IPS-15b (cell line): ENCODE results near the gene RAP2A.

Experiments used
- H3K27me3 ChIP-seq: one replicate; pipeline ENCODE4 v1.6.1; 2013; ENCODE audit warnings: low read length; ENCODE audit not compliant: control insufficient read depth, insufficient read depth
- H3K36me3 ChIP-seq: one replicate; pipeline ENCODE4 v1.6.1; 2013; ENCODE audit warnings: low read length; ENCODE audit not compliant: control insufficient read depth, insufficient read depth
- H3K4me1 ChIP-seq: one replicate; pipeline ENCODE4 v1.6.1; 2013; ENCODE audit warnings: mild to moderate bottlenecking, low read length; ENCODE audit not compliant: control insufficient read depth, insufficient read depth
- H3K4me3 ChIP-seq: one replicate; pipeline ENCODE4 v1.5.1; 2013; ENCODE audit warnings: low read depth, low read length
- H3K9ac ChIP-seq: one replicate; pipeline ENCODE4 v1.6.1; 2013; ENCODE audit warnings: low read depth, mild to moderate bottlenecking, low read length
- H3K9me3 ChIP-seq: one replicate; pipeline ENCODE4 v1.6.1; 2013; ENCODE audit warnings: mild to moderate bottlenecking, low read length; ENCODE audit not compliant: control insufficient read depth, insufficient read depth

RAP2A gene

DNA sequence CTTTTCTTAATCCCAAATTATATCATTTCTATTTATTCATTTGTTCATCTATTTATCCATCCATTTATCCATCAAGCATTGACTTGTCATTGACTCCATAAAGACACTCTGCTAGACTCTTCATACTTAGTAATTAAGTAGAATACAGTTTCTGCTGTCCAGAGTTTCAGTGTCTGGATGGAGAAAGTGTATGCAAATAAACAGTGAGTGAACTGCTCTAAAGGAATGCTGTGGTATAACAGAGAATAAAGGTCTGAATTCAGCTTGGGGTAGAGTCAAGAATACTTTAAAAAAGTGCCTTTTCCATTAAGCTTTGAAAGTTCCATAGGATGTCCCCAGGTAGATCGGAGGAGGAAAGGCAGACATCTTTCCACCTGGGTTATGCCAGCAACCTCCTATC lies 51.4 kb downstream of the RAP2A start:
- no peaks in the 10 kb centered on the region for H3K4me1 ChIP-seq
- no peaks in the 10 kb centered on the region for H3K36me3 ChIP-seq
- H3K9me3 ChIP-seq: no peaks in the 10 kb centered on the region
- H3K4me3 ChIP-seq: no peak overlapping the region
- H3K9ac ChIP-seq: no peak overlapping the region
- no peaks in the 10 kb centered on the region for H3K27me3 ChIP-seq

DNA sequence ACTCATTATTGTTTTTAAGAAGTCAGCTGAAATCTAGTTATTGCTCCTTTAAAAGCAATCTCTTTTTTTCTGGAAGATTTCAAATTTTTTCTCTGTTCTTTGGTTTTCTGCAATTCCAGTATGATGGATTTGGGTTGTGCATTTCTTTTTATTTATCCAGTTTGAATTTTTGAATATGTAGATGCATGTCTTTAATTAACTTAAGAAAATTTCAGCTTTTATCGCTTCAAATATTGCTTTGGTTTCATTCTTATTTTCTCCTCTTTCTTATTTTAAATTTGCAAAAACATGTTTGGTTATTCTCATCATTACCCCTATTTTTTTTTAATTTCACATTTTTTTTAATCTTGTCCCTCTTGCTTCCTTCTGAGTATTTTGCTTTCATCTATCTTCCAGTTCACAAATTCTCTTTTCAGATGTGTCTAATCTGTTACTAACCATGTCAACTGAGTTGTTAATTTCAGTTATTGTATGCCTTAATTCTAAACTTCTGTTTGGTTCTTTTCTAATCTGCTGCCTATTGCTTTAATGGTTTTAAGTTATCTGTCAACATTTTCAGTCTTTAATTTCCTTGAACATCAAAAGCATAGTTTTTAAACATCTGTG lies 56.8 kb downstream of the RAP2A start:
- Histone ChIP-seq H3K9me3 (no peaks in the 10 kb centered on the region), H3K36me3 (no peaks in the 10 kb centered on the region), H3K4me3 (no peak overlapping the region), H3K27me3 (no peaks in the 10 kb centered on the region), H3K4me1 (no peaks in the 10 kb centered on the region), H3K9ac (no peak overlapping the region)

GRCh38 chr13:97491452-97491851 lies 57.5 kb downstream of the RAP2A start:
- H3K9me3 ChIP-seq: no peaks in the 10 kb centered on the region
- H3K36me3 ChIP-seq: no peaks in the 10 kb centered on the region
- no peak overlapping the region for H3K9ac ChIP-seq
- H3K4me3 ChIP-seq: no peak overlapping the region
- no peaks in the 10 kb centered on the region for H3K4me1 ChIP-seq
- H3K27me3 ChIP-seq: no peaks in the 10 kb centered on the region

GRCh38 chr13:97492257-97492656 lies 58.3 kb downstream of the RAP2A start:
- Histone ChIP-seq H3K36me3 (no peaks in the 10 kb centered on the region), H3K27me3 (no peaks in the 10 kb centered on the region), H3K4me3 (no peak overlapping the region), H3K4me1 (no peaks in the 10 kb centered on the region), H3K9ac (no peak overlapping the region), H3K9me3 (no peaks in the 10 kb centered on the region)

DNA sequence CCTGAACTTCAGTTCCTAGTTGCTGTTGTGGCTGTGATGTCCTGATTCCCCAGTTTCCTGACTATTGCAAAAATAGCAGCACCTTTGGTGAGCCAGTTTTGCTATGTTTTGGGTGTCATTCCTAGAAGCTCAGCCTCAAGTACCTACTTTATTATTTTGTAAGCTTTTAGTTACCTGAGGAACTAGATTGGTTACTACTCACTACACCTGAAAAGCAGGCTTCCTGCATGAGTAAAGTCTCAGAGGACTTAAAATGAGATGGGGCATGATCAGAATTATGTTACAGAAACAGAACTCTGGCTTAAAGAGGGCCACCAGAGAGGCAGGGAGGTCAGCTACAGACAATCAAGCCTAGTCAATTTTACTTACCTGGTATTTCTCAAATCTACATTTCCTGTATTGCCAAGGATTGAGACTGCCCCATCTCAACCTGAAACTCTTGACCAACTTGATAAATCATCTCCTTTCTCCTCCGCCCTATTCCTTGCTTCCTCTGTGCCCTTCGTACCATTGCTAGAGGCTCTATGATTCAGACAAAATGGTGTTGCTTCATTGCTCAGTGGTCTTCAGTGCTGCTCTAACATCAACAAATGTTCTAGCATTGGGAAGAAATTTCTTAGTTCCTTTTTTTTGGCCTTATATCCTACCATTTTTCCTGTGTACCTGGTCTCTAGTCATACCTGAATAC lies 58.9 kb downstream of the RAP2A start:
- Histone ChIP-seq H3K4me3 (no peak overlapping the region), H3K9ac (no peak overlapping the region), H3K4me1 (no peaks in the 10 kb centered on the region), H3K36me3 (no peaks in the 10 kb centered on the region), H3K27me3 (no peaks in the 10 kb centered on the region), H3K9me3 (no peaks in the 10 kb centered on the region)

GRCh38 chr13:97493456-97493855 lies 59.5 kb downstream of the RAP2A start:
- no peaks in the 10 kb centered on the region for H3K9me3 ChIP-seq
- H3K9ac ChIP-seq: no peak overlapping the region
- no peaks in the 10 kb centered on the region for H3K4me1 ChIP-seq
- no peaks in the 10 kb centered on the region for H3K36me3 ChIP-seq
- H3K4me3 ChIP-seq: no peak overlapping the region
- no peaks in the 10 kb centered on the region for H3K27me3 ChIP-seq

GRCh38 chr13:97495678-97496077 lies 61.7 kb downstream of the RAP2A start:
- H3K36me3 ChIP-seq: no peaks in the 10 kb centered on the region
- no peaks in the 10 kb centered on the region for H3K9me3 ChIP-seq
- H3K4me1 ChIP-seq: no peaks in the 10 kb centered on the region
- H3K27me3 ChIP-seq: no peaks in the 10 kb centered on the region
- H3K9ac ChIP-seq: no peak overlapping the region
- H3K4me3 ChIP-seq: no peak overlapping the region

- Histone ChIP-seq H3K36me3 (no peaks in the 10 kb centered on the region), H3K9ac (no peak overlapping the region), H3K27me3 (no peaks in the 10 kb centered on the region), H3K4me1 (no peaks in the 10 kb centered on the region), H3K4me3 (no peak overlapping the region), H3K9me3 (no peaks in the 10 kb centered on the region)
Measured at GRCh38 chr13:97496511-97496910, 62.5 kb downstream of the RAP2A start.

DNA sequence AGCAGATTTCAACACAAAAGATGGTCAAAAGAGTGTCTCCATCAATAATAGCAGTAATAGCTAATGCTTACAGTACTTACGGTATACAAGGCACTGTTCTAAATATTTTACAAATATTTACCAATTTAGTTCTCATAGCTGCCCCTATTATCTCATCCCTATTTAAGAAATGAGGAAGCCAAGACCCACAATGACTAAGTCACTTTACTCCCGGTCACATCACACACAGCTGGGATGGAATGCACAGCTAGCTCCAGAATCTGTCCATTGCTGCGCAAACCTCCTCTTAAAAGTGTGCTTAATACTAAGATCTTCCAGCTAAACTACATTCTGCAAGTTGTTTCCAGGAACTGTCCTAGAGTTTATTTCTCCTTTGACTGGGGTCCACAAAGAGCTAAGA lies 63.4 kb downstream of the RAP2A start:
- H3K27me3 ChIP-seq: no peaks in the 10 kb centered on the region
- no peaks in the 10 kb centered on the region for H3K9me3 ChIP-seq

GRCh38 chr13:97498419-97498818 lies 64.5 kb downstream of the RAP2A start:
- no peaks in the 10 kb centered on the region for H3K36me3 ChIP-seq
- no peak overlapping the region for H3K9ac ChIP-seq
- H3K4me3 ChIP-seq: no peak overlapping the region
- no peaks in the 10 kb centered on the region for H3K27me3 ChIP-seq
- H3K4me1 ChIP-seq: no peaks in the 10 kb centered on the region
- H3K9me3 ChIP-seq: no peaks in the 10 kb centered on the region

More for the DNA sequence above, 63.4 kb downstream of the RAP2A start:
- Histone ChIP-seq H3K9ac (no peak overlapping the region), H3K4me1 (no peaks in the 10 kb centered on the region), H3K4me3 (no peak overlapping the region), H3K36me3 (no peaks in the 10 kb centered on the region)

- no peak overlapping the region for H3K4me3 ChIP-seq
- H3K9me3 ChIP-seq: no peaks in the 10 kb centered on the region
- no peak overlapping the region for H3K9ac ChIP-seq
- no peaks in the 10 kb centered on the region for H3K4me1 ChIP-seq
- H3K27me3 ChIP-seq: no peaks in the 10 kb centered on the region
- no peaks in the 10 kb centered on the region for H3K36me3 ChIP-seq
Measured at GRCh38 chr13:97499181-97499580, 65.2 kb downstream of the RAP2A start.

GRCh38 chr13:97502181-97502580 lies 68.2 kb downstream of the RAP2A start:
- Histone ChIP-seq H3K4me1 (no peaks in the 10 kb centered on the region), H3K9ac (no peak overlapping the region), H3K27me3 (no peaks in the 10 kb centered on the region), H3K4me3 (no peak overlapping the region), H3K36me3 (no peaks in the 10 kb centered on the region), H3K9me3 (no peaks in the 10 kb centered on the region)
